ENCODE data around the gene PLXNA1. TPM values are rescaled to one million over a fixed set of nuclear protein-coding genes. Genes with fewer than 3 reads are reported as not detected.
A peak's percentile ranks its signal among the peaks of the same experiment; 100 is the strongest.

Gene PLXNA1
- total and polyA plus RNA-seq, 5 donors from 2014 or later, result 0.25 to 12.6 (median 0.36) TPM

GRCh38 chr3:126938520-126939337 is 44.2 kb upstream of the PLXNA1 start:
- Histone ChIP-seq H3K9me3 (ENCODE audit: control insufficient read depth in 2 of 2, low read length in 2 of 2) (no peaks in the 10 kb centered on the region), H3K4me1 (ENCODE audit: control insufficient read depth, insufficient read depth, low read length, poor library complexity, severe bottlenecking) (no peaks in the 10 kb centered on the region), H3K27me3 (ENCODE audit: control insufficient read depth, insufficient read depth, low read length) (no peaks in the 10 kb centered on the region), H3K27ac (ENCODE audit: insufficient read depth, low read length, poor library complexity, severe bottlenecking) (no peak overlapping the region), H3K36me3 (ENCODE audit: control insufficient read depth, insufficient read depth, low read length) (no peaks in the 10 kb centered on the region), H3K4me3 (ENCODE audit: low read depth, low read length) (no peak overlapping the region)
- no peak overlapping the region for H3K27ac Mint-ChIP-seq
- H3K27me3 Mint-ChIP-seq, result no peaks in the 10 kb centered on the region
- no peak for DNase-seq
- H3K4me3 Mint-ChIP-seq, result no peak overlapping the region
- no peak for ATAC-seq (ENCODE audit: low read depth in 2 of 2)
- H3K4me1 Mint-ChIP-seq, result peaks cover 0 to 7% (median under 1%) of the 10 kb centered on the region in 4 donors
- peaks cover 7% of the 10 kb centered on the region for H3K36me3 Mint-ChIP-seq
- H3K9me3 Mint-ChIP-seq, result no peaks in the 10 kb centered on the region

- H3K27ac ChIP-seq (ENCODE audit: insufficient read depth, low read length, poor library complexity, severe bottlenecking), result no peak overlapping the region
- Mint-ChIP-seq H3K4me1 (peaks cover 0 to 7% (median 1%) of the 10 kb centered on the region in 4 donors), H3K9me3 (no peaks in the 10 kb centered on the region), H3K27me3 (no peaks in the 10 kb centered on the region), H3K36me3 (peaks cover 7% of the 10 kb centered on the region), H3K4me3 (no peak overlapping the region), H3K27ac (no peak overlapping the region)
- no peak overlapping the region for H3K4me3 ChIP-seq (ENCODE audit: low read depth, low read length)
- DNase-seq (no peak), ATAC-seq (ENCODE audit: low read depth in 2 of 2) (no peak)
- H3K36me3 ChIP-seq (ENCODE audit: control insufficient read depth, insufficient read depth, low read length), result no peaks in the 10 kb centered on the region
- H3K4me1 ChIP-seq (ENCODE audit: control insufficient read depth, insufficient read depth, low read length, poor library complexity, severe bottlenecking), result no peaks in the 10 kb centered on the region
- no peaks in the 10 kb centered on the region for H3K27me3 ChIP-seq (ENCODE audit: control insufficient read depth, insufficient read depth, low read length)
- H3K9me3 ChIP-seq (ENCODE audit: control insufficient read depth in 2 of 2, low read length in 2 of 2), result no peaks in the 10 kb centered on the region
These were observed 43.6 kb upstream of the PLXNA1 start for GRCh38 chr3:126939338-126939718.

- peaks cover 0 to 2% (median 0%) of the 10 kb centered on the region in 7 donors for H3K9me3 Mint-ChIP-seq
- DNase-seq (no peak), ATAC-seq (ENCODE audit: low read depth in 2 of 2) (no peak)
- Histone ChIP-seq H3K27me3 (ENCODE audit: control insufficient read depth, insufficient read depth, low read length) (no peaks in the 10 kb centered on the region), H3K9me3 (ENCODE audit: control insufficient read depth in 2 of 2, low read length in 2 of 2) (no peaks in the 10 kb centered on the region), H3K36me3 (ENCODE audit: control insufficient read depth, insufficient read depth, low read length) (no peaks in the 10 kb centered on the region), H3K27ac (ENCODE audit: insufficient read depth, low read length, poor library complexity, severe bottlenecking) (no peak overlapping the region), H3K4me1 (ENCODE audit: control insufficient read depth, insufficient read depth, low read length, poor library complexity, severe bottlenecking) (no peaks in the 10 kb centered on the region), H3K4me3 (ENCODE audit: low read depth, low read length) (no peak overlapping the region)
- no peak overlapping the region for H3K27ac Mint-ChIP-seq
- no peaks in the 10 kb centered on the region for H3K27me3 Mint-ChIP-seq
- H3K4me3 Mint-ChIP-seq, result no peak overlapping the region
- H3K4me1 Mint-ChIP-seq, result peaks cover 2 to 7% (median 5%) of the 10 kb centered on the region in 4 donors
- H3K36me3 Mint-ChIP-seq, result peaks cover 7% of the 10 kb centered on the region
These were observed 43.2 kb upstream of the PLXNA1 start for GRCh38 chr3:126939733-126940132.

DNA sequence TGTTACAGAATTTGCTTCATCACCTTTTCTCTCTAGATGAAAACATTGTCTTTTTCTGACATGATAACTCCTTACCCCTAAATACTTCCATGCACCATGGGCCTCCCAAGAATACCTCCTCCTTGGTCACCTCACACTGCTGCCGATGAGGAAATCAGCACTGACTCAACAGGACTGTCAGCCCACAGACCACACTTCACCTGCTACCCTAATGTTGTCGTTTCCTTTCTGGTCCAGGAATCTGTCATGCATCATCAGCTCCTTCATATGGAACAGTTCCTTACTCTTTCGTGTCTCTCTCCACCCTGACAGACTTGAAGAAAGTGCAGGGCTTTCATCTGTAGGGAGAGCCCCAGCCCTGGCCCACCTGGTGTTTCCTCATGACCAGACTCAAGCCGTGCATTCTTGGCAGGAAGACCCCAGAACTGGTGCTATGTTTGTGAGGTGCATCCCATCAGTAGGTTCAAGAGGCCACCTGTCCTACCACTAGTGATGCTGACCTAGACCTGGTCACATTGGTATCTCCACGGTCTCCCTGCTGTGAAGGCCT is 41.1 kb upstream of the PLXNA1 start:
- H3K9me3 Mint-ChIP-seq, result peaks cover 0 to 2% (median 0%) of the 10 kb centered on the region in 7 donors
- H3K27ac Mint-ChIP-seq, result peak overlapping the region in 1 of 3 donors; percentile 22
- peaks cover 7% of the 10 kb centered on the region for H3K36me3 Mint-ChIP-seq
- DNase-seq (no peak), ATAC-seq (ENCODE audit: low read depth in 2 of 2) (no peak)
- Histone ChIP-seq H3K4me3 (ENCODE audit: low read depth, low read length) (no peak overlapping the region), H3K9me3 (ENCODE audit: control insufficient read depth in 2 of 2, low read length in 2 of 2) (no peaks in the 10 kb centered on the region), H3K4me1 (ENCODE audit: control insufficient read depth, insufficient read depth, low read length, poor library complexity, severe bottlenecking) (no peaks in the 10 kb centered on the region), H3K27ac (ENCODE audit: insufficient read depth, low read length, poor library complexity, severe bottlenecking) (no peak overlapping the region), H3K36me3 (ENCODE audit: control insufficient read depth, insufficient read depth, low read length) (no peaks in the 10 kb centered on the region), H3K27me3 (ENCODE audit: control insufficient read depth, insufficient read depth, low read length) (no peaks in the 10 kb centered on the region)
- H3K4me3 Mint-ChIP-seq, result no peak overlapping the region
- H3K4me1 Mint-ChIP-seq, result peaks cover 6 to 9% (median 7%) of the 10 kb centered on the region in 4 donors
- H3K27me3 Mint-ChIP-seq, result no peaks in the 10 kb centered on the region

DNA sequence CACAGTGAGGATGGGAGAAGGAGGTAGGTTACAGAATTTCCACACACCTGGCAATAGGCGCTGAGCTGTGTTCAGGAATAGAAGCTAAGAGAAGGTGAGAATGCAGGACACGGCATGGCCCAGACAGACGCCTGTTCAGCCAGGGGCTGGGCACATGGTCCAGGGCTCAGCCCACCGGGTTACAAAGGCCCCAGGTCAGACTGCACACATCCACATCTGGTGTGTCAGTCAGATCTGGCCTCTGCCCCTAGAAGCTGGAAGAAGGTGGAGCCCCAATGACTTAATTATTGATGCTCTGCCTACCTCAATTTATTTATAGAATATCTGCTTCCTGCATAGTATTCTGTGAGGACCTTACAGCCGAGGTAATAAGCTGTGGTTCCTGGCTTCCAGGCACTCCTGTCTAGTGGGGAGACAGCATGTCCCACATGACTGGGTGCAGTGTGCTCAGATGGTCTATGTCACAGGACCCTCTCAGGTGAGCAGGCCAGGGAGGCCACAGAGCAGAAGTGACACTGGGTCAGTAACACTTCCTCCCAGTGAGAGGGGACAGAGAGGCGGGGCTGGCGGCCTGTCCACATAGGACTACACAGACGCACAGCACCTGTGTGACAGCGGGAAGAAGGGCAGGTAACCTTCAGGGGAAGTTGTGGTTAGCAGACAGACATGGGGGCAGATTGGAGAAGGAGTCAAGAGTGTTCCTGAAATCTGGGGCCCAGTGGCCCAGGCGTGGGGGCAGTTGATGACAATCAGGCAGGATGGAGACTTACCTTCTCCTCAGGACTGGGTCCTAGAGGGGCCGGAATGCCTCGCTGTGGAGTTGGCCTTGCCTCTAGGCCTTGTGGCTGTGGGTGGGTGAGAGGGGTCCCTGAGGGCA is 38.6 kb upstream of the PLXNA1 start:
- Mint-ChIP-seq H3K27ac (no peak overlapping the region), H3K9me3 (peaks cover 0 to 2% (median 0%) of the 10 kb centered on the region in 7 donors), H3K36me3 (peaks cover 9% of the 10 kb centered on the region), H3K4me3 (no peak overlapping the region), H3K4me1 (peaks cover 6 to 18% (median 9%) of the 10 kb centered on the region in 4 donors), H3K27me3 (no peaks in the 10 kb centered on the region)
- H3K27ac ChIP-seq (ENCODE audit: insufficient read depth, low read length, poor library complexity, severe bottlenecking), result no peak overlapping the region
- H3K4me1 ChIP-seq (ENCODE audit: control insufficient read depth, insufficient read depth, low read length, poor library complexity, severe bottlenecking), result no peaks in the 10 kb centered on the region
- no peaks in the 10 kb centered on the region for H3K36me3 ChIP-seq (ENCODE audit: control insufficient read depth, insufficient read depth, low read length)
- H3K9me3 ChIP-seq (ENCODE audit: control insufficient read depth in 2 of 2, low read length in 2 of 2), result no peaks in the 10 kb centered on the region
- DNase-seq (no peak), ATAC-seq (ENCODE audit: low read depth in 2 of 2) (no peak)
- H3K27me3 ChIP-seq (ENCODE audit: control insufficient read depth, insufficient read depth, low read length), result no peaks in the 10 kb centered on the region
- no peak overlapping the region for H3K4me3 ChIP-seq (ENCODE audit: low read depth, low read length)

DNA sequence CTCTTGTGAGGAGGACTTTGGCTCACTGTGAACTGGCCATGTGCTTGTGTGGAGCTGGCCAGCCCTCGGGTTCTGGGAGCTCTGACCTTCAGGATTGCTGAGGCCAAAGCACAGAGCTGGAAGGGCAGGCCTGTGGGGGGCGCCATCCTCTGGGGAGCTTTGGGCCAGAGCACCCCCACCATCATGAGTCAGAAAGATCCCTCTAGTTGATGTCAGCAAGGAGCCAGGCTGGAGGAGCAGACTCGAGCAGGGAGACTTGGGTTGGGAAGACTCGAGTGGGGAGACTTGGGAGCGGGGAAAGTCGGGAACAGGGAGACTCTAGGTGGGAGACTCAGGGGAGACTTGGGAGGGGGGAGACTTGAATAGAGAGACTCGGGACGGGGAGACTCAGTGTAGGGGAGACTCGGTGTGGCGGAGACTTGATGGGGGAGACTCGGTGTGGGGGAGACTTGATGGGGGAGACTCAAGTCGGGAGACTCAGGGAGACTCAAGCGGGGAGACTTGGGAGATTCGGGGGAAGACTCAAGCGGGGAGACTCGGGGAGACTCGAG is 37.7 kb upstream of the PLXNA1 start:
- H3K27me3 ChIP-seq (ENCODE audit: control insufficient read depth, insufficient read depth, low read length), result no peaks in the 10 kb centered on the region
- no peak for ATAC-seq (ENCODE audit: low read depth in 2 of 2)
- no peak for DNase-seq
- Mint-ChIP-seq H3K36me3 (peaks cover 9% of the 10 kb centered on the region), H3K9me3 (peaks cover 0 to 2% (median 0%) of the 10 kb centered on the region in 7 donors), H3K4me3 (no peak overlapping the region), H3K4me1 (peaks cover 6 to 18% (median 9%) of the 10 kb centered on the region in 4 donors), H3K27me3 (no peaks in the 10 kb centered on the region), H3K27ac (no peak overlapping the region)
- H3K9me3 ChIP-seq (ENCODE audit: control insufficient read depth in 2 of 2, low read length in 2 of 2), result no peaks in the 10 kb centered on the region
- H3K4me1 ChIP-seq (ENCODE audit: control insufficient read depth, insufficient read depth, low read length, poor library complexity, severe bottlenecking), result no peaks in the 10 kb centered on the region
- no peaks in the 10 kb centered on the region for H3K36me3 ChIP-seq (ENCODE audit: control insufficient read depth, insufficient read depth, low read length)
- H3K4me3 ChIP-seq (ENCODE audit: low read depth, low read length), result no peak overlapping the region
- no peak overlapping the region for H3K27ac ChIP-seq (ENCODE audit: insufficient read depth, low read length, poor library complexity, severe bottlenecking)

DNA sequence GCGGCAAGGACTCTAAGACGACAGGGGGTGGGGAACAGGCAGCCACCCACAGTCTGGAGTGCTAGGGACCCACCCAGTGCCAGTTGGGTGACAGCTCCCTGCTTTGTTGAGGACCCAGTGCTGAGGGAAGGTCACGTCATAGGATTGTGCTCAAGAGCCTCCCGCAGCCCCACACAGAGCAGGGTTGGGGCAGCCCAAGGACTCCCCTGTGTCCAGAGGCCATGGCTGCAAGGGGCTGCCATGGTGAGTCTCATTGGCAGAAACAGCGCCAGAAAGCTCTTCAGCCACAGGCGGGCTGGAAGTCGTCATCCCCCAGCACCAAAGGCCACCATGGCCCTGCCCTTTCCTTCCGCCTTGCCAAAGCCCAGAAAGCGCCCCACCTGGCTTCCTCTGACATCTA is 37.0 kb upstream of the PLXNA1 start:
- H3K9me3 Mint-ChIP-seq, result peaks cover 0 to 2% (median 0%) of the 10 kb centered on the region in 7 donors
- DNase-seq, result no peak
- Histone ChIP-seq H3K27ac (ENCODE audit: insufficient read depth, low read length, poor library complexity, severe bottlenecking) (no peak overlapping the region), H3K27me3 (ENCODE audit: control insufficient read depth, insufficient read depth, low read length) (no peaks in the 10 kb centered on the region), H3K4me1 (ENCODE audit: control insufficient read depth, insufficient read depth, low read length, poor library complexity, severe bottlenecking) (no peaks in the 10 kb centered on the region), H3K36me3 (ENCODE audit: control insufficient read depth, insufficient read depth, low read length) (no peaks in the 10 kb centered on the region), H3K4me3 (ENCODE audit: low read depth, low read length) (no peak overlapping the region), H3K9me3 (ENCODE audit: control insufficient read depth in 2 of 2, low read length in 2 of 2) (no peaks in the 10 kb centered on the region)
- ATAC-seq (ENCODE audit: low read depth in 2 of 2), result no peak
- peaks cover 9% of the 10 kb centered on the region for H3K36me3 Mint-ChIP-seq
- H3K4me1 Mint-ChIP-seq, result peaks cover 6 to 18% (median 9%) of the 10 kb centered on the region in 4 donors
- H3K27ac Mint-ChIP-seq, result no peak overlapping the region
- H3K27me3 Mint-ChIP-seq, result no peaks in the 10 kb centered on the region
- H3K4me3 Mint-ChIP-seq, result no peak overlapping the region
